ENCODE measurements around the gene DNAJC2.

DNA sequence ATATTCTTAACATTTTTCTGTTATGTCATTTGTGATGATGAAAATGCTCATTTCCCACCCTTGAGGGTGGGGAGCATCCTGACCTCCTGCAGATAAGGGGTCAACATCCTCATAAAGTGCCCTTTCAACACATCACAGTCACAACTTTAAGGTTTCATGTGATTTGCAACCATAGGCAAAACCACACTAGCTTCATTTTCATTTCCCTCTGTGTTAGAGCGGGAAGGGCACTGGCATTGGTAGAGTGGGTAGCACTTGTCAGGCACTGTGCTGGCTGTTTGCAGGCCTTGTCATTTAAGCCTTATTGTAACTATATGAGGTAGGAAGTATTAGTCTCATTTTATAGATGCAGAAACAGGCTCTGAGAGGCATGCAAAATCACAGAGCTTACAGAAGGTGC, 42.7 kb upstream of the DNAJC2 start:
- no peak for TF ChIP-seq HDGF (IDR thresholded peaks at IDR 0.05; ENCODE audit: borderline replicate concordance)
- TF ChIP-seq FOXM1 (IDR thresholded peaks at IDR 0.05; ENCODE audit: borderline replicate concordance), result no peak
- TF ChIP-seq ARNT (IDR thresholded peaks at IDR 0.05), result no peak
- TF ChIP-seq ZNF384 (IDR thresholded peaks at IDR 0.05), result no peak
- TF ChIP-seq SUZ12 (IDR thresholded peaks at IDR 0.05), result no peak
- TF ChIP-seq SP1 (IDR thresholded peaks at IDR 0.05), result no peak
- no peak for TF ChIP-seq FOXA1 (IDR thresholded peaks at IDR 0.05)
- no peak for TF ChIP-seq NFRKB (IDR thresholded peaks at IDR 0.05)
- TF ChIP-seq BHLHE40 (IDR thresholded peaks at IDR 0.05; ENCODE audit: borderline replicate concordance), result no peak
- TF ChIP-seq, protein P1, sequence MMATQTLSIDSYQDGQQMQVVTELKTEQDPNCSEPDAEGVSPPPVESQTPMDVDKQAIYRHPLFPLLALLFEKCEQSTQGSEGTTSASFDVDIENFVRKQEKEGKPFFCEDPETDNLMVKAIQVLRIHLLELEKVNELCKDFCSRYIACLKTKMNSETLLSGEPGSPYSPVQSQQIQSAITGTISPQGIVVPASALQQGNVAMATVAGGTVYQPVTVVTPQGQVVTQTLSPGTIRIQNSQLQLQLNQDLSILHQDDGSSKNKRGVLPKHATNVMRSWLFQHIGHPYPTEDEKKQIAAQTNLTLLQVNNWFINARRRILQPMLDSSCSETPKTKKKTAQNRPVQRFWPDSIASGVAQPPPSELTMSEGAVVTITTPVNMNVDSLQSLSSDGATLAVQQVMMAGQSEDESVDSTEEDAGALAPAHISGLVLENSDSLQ (IDR thresholded peaks at IDR 0.05), result no peak
- TF ChIP-seq L3MBTL2 (conservative IDR thresholded peaks at IDR 0.05), result no peak
